ENCODE results near the gene SLCO3A1.

SLCO3A1 gene

DNA sequence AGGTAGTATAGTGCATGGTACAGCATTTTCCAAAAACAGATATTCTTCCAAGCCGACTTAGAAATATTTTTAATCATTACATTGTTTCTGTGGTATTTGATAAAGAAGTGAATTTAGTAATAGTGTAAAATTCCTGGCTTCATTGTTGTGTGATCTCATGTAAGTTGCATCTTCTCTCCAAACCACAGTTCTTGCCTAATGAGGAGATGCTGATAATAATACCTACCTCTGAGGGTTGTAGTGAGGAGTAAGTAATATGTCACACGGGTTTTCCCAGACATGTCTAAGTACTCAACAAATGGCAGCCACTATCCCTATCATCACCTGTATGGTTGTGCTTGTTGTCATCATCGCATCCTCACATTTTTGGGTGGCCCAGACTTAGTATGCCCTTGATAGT, 167.3 kb downstream of the SLCO3A1 start:
- Histone ChIP-seq H3K36me3 (ENCODE audit: insufficient read depth, low read length) (no peaks in the 10 kb centered on the region), H3K9me3 (ENCODE audit: control insufficient read depth, insufficient read depth, low read length) (no peaks in the 10 kb centered on the region), H3K4me1 (ENCODE audit: insufficient read depth, low read length) (no peaks in the 10 kb centered on the region), H3K9ac (ENCODE audit: low read depth, low read length) (no peak overlapping the region)

DNA sequence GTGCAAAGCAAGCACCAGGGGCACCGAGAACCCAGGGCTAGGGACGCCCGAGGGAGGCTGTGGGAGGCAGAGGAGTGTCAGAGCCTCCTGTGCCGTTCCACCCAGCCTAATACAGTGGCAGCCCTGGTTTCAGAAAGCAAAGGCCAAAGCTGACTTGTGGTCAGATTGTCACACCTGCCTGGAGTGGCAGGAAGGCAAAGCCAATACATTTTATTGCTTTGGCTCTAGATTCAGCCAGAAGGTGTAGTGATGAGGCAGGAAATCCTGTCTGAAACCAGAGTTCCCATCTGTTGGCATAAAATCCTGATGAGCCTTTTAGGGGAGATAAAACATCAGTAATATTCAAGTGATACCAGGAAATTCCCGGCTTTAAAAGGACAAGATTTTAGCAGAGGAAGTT, 168.3 kb downstream of the SLCO3A1 start:
- Histone ChIP-seq H3K4me1 (ENCODE audit: insufficient read depth, low read length) (no peaks in the 10 kb centered on the region), H3K36me3 (ENCODE audit: insufficient read depth, low read length) (no peaks in the 10 kb centered on the region), H3K9ac (ENCODE audit: low read depth, low read length) (no peak overlapping the region), H3K9me3 (ENCODE audit: control insufficient read depth, insufficient read depth, low read length) (no peaks in the 10 kb centered on the region)

DNA sequence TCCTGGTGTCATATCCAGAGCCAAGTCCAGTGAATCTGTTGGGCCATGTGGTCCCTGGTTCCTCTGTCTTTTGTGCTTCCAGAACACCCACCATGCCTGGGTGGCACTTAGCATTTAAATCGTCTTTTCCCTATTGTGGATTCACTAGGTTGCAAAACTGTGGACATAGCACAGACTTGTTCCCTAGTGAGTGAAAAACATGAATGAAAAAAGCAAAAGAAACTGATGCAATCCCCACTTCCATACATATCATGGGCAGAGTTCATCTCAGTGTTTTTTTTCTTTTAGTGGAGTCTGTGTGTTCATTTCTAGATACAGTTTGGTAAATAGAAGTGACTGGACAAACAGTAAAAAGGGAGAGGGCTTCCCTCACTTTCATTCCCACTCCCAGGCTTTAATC, 170.5 kb downstream of the SLCO3A1 start:
- H3K36me3 ChIP-seq (ENCODE audit: insufficient read depth, low read length), result no peaks in the 10 kb centered on the region
- no peaks in the 10 kb centered on the region for H3K4me1 ChIP-seq (ENCODE audit: insufficient read depth, low read length)
- H3K9me3 ChIP-seq (ENCODE audit: control insufficient read depth, insufficient read depth, low read length), result no peaks in the 10 kb centered on the region
- no peak overlapping the region for H3K9ac ChIP-seq (ENCODE audit: low read depth, low read length)

DNA sequence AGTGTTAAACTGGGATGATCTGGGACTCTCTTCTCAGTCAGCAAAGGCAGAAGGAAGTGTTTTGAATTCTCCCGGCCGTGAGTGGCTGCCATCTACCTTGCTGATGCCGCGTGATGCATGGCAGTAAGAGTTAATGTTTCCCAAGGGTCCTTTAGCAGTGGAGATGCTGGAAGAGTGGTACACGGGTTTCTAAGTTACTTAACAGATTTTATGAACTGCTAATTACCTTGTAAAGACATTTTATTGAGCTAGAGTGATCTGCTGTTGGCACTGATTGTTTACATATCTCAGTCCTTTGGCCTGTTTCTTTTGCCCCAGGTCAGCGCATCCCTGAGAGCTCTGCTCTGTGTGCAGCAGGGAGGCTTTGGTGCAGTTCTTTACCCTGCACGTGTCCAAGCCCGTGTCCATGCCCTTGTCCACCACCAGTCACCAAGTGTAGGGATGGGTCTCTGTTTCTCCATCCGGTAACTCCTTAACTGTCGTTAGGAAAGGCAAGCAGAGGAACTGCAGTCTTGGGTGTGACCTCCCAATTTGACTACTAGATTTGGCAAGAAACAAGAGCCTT, 172.3 kb downstream of the SLCO3A1 start:
- no peaks in the 10 kb centered on the region for H3K36me3 ChIP-seq (ENCODE audit: insufficient read depth, low read length)
- H3K9ac ChIP-seq (ENCODE audit: low read depth, low read length), result no peak overlapping the region
- H3K9me3 ChIP-seq (ENCODE audit: control insufficient read depth, insufficient read depth, low read length), result no peaks in the 10 kb centered on the region
- peaks cover 9% of the 10 kb centered on the region for H3K4me1 ChIP-seq (ENCODE audit: insufficient read depth, low read length)

DNA sequence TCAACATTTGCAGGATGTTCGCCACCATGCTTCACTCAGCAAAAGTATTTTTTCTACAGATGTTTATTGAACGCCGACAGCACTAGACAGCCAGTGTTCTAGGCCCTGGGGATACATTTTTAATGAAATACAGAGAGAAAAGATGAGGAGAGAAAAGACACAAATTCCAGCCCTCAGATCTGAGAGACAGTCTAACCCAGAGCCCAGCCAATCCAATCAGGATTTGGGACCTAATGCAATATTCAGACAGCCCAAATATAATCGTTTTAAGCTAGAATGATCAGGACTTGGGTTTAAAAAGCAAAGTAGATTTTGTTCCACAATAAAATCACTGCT, 174.8 kb downstream of the SLCO3A1 start:
- Histone ChIP-seq H3K9me3 (ENCODE audit: control insufficient read depth, insufficient read depth, low read length) (no peaks in the 10 kb centered on the region), H3K9ac (ENCODE audit: low read depth, low read length) (no peak overlapping the region), H3K36me3 (ENCODE audit: insufficient read depth, low read length) (no peaks in the 10 kb centered on the region), H3K4me1 (ENCODE audit: insufficient read depth, low read length) (peaks cover 9% of the 10 kb centered on the region)

DNA sequence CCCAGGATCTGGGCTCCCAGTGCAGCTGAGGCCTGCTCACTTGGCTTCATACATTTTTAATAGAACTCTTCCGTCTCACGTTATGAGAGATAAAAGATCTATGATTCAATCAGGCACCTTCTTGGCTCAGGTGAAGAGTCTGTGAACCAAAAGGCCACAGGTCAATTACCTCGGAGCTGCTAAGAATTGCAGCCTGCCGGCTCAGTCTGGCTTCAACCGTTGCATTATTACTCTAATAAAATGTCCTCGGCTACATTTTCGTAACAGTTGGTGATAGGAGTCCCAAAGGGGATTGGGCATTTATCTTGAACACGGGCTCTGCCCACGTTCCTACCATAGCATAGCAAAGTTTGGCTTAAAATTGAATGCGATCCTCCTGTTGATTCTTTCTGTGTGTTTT, 176.3 kb downstream of the SLCO3A1 start:
- Histone ChIP-seq H3K9ac (ENCODE audit: low read depth, low read length) (no peak overlapping the region), H3K36me3 (ENCODE audit: insufficient read depth, low read length) (no peaks in the 10 kb centered on the region), H3K9me3 (ENCODE audit: control insufficient read depth, insufficient read depth, low read length) (no peaks in the 10 kb centered on the region), H3K4me1 (ENCODE audit: insufficient read depth, low read length) (peaks cover 9% of the 10 kb centered on the region)

DNA sequence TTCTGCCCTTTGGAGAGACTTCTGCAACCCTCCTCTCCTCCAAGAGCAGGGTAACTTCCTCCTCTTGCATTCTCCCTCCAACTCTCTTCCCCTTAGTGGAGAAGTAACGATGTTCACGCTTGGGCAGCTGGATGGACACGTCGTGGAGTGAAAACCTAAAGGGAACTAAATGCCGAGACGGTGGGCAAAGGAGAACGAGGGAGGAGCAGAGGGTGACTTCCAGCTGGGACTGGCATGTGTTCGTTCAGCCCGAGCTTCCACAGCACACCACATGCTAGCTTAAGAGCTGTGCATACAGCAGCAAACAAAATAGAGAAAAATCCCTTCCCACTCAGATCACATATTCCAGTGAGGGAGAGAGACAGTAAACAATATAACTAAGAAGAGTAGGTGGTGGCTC, 179.8 kb downstream of the SLCO3A1 start:
- Histone ChIP-seq H3K9me3 (ENCODE audit: control insufficient read depth, insufficient read depth, low read length) (no peaks in the 10 kb centered on the region), H3K4me1 (ENCODE audit: insufficient read depth, low read length) (peaks cover 19% of the 10 kb centered on the region), H3K9ac (ENCODE audit: low read depth, low read length) (no peak overlapping the region), H3K36me3 (ENCODE audit: insufficient read depth, low read length) (no peaks in the 10 kb centered on the region)

DNA sequence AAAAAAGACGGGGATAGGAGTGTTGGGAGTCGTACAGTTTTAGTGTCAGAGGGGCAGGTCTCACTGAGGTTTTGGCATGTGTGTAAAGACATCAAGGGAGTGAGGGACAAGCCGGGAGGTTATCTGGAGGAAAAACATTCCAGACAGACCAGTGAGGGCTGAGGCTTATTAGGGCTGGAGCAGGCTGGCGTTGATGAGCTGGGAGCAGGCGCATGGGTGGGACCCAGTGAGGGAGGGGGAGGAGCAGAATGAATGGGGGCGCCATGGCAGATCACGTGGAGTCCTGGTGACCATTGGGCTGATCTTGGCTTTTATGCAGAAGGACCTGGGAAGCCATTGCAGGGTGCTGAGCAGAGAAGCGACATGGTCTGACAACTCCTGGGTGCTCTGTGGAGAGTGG, 180.2 kb downstream of the SLCO3A1 start:
- no peaks in the 10 kb centered on the region for H3K9me3 ChIP-seq (ENCODE audit: control insufficient read depth, insufficient read depth, low read length)
- H3K4me1 ChIP-seq (ENCODE audit: insufficient read depth, low read length), result peaks cover 19% of the 10 kb centered on the region
- H3K36me3 ChIP-seq (ENCODE audit: insufficient read depth, low read length), result no peaks in the 10 kb centered on the region
- H3K9ac ChIP-seq (ENCODE audit: low read depth, low read length), result no peak overlapping the region

DNA sequence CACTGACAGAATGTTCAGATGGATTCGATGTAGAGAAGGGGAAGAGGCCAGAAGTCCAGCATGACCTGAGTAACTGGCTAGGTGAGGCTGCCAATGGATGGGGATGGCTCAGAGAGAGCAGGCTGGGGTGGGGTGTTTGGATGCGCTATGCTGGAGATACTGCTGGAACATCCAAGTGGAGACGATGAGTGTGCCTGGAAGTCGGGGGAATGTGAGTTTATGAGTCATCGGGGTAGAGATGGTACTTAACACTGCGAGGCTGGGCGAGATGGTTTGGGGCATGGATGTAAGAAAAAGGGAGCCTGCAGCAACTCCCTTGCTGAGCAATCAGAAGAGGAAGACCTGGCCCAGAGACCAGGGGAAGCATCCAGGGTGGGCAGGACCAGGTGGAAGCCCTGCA, 180.7 kb downstream of the SLCO3A1 start:
- Histone ChIP-seq H3K9ac (ENCODE audit: low read depth, low read length) (no peak overlapping the region), H3K4me1 (ENCODE audit: insufficient read depth, low read length) (peaks cover 19% of the 10 kb centered on the region), H3K9me3 (ENCODE audit: control insufficient read depth, insufficient read depth, low read length) (no peaks in the 10 kb centered on the region), H3K36me3 (ENCODE audit: insufficient read depth, low read length) (no peaks in the 10 kb centered on the region)

DNA sequence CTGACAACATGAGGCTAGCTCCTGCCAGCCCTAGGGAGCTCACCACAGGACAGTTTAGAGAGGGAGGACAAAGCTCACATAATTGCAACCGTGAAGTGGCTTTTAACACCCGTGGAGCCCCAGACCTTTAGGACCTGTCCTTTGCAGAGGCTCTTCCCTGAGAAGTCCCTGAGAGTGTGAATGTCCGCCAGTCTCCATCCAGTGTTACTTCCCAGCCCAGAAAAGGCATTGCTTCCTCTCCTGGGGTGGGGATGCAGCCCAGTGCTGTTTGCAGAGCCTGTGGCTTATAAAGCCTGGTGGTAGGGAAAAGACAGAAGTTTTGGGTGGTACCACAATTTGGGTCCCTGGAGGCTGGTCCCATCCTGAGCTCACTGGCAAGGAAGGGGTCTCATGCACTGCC, 182.0 kb downstream of the SLCO3A1 start:
- peaks cover 13% of the 10 kb centered on the region for H3K4me1 ChIP-seq (ENCODE audit: insufficient read depth, low read length)
- no peak overlapping the region for H3K9ac ChIP-seq (ENCODE audit: low read depth, low read length)
- H3K36me3 ChIP-seq (ENCODE audit: insufficient read depth, low read length), result no peaks in the 10 kb centered on the region
- H3K9me3 ChIP-seq (ENCODE audit: control insufficient read depth, insufficient read depth, low read length), result no peaks in the 10 kb centered on the region

DNA sequence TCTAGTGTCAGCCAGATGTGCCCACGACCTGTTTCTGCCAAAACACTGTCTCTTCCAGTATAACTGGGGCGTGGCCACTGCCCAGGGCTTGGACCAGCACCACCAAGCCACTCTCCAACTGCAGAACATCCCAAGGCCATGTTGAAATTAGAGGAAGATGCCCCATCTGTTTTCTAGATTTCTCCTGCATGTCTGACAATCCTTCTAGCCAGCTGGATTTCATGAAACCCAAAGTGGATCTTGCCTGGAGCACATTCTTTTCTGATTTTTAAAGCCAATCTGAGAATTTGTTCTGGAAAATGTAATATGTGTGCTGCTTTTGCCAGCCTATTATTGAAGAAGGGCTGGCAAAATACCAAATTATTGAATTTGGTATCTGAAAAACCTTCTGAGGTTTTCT, 182.5 kb downstream of the SLCO3A1 start:
- H3K9ac ChIP-seq (ENCODE audit: low read depth, low read length), result no peak overlapping the region
- no peaks in the 10 kb centered on the region for H3K9me3 ChIP-seq (ENCODE audit: control insufficient read depth, insufficient read depth, low read length)
- peaks cover 10% of the 10 kb centered on the region for H3K4me1 ChIP-seq (ENCODE audit: insufficient read depth, low read length)
- no peaks in the 10 kb centered on the region for H3K36me3 ChIP-seq (ENCODE audit: insufficient read depth, low read length)

DNA sequence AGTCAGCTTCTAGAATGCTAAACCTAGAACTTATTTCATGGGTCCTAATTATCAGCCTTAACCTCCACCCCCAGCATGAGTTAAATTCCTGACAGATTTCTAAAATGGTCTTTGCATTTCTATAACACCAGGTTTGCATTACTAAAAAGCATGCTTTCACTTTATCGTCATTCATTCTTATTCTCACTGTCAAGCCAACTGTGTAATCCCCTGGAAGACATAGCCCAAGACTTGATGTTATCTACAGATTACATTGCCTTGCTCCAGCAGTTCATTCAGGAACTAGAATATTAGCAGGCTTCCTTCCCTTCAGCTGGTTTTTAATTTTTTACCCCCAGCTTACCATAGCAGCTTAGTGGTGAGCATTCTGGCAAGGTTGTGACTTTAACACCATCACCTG, 184.0 kb downstream of the SLCO3A1 start:
- no peaks in the 10 kb centered on the region for H3K9me3 ChIP-seq (ENCODE audit: control insufficient read depth, insufficient read depth, low read length)
- no peak overlapping the region for H3K9ac ChIP-seq (ENCODE audit: low read depth, low read length)

DNA sequence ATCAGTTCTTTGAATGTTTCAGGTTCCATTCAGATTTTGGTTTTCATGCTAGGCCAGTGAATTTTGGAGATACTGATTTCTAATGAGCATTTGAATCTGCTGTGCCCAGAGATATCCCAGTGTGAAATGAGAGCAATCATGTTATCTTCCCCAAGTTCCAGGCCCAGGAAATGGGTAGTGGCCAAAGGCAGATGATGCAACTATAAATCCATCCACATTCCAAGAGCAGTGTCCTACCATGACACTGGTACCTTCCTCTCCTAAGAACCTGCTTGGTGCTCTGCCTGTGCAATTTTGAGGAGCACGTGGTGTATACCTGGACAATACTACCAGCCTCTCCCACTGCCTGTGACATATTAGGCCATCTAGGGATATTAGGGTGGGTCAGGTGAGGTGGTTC, 186.8 kb downstream of the SLCO3A1 start:
- no peaks in the 10 kb centered on the region for H3K9me3 ChIP-seq (ENCODE audit: control insufficient read depth, insufficient read depth, low read length)
- H3K4me1 ChIP-seq (ENCODE audit: insufficient read depth, low read length), result peaks cover 10% of the 10 kb centered on the region
- no peak overlapping the region for H3K9ac ChIP-seq (ENCODE audit: low read depth, low read length)
- H3K36me3 ChIP-seq (ENCODE audit: insufficient read depth, low read length), result no peaks in the 10 kb centered on the region

More for the DNA sequence above, 184.0 kb downstream of the SLCO3A1 start:
- peaks cover 10% of the 10 kb centered on the region for H3K4me1 ChIP-seq (ENCODE audit: insufficient read depth, low read length)
- no peaks in the 10 kb centered on the region for H3K36me3 ChIP-seq (ENCODE audit: insufficient read depth, low read length)

DNA sequence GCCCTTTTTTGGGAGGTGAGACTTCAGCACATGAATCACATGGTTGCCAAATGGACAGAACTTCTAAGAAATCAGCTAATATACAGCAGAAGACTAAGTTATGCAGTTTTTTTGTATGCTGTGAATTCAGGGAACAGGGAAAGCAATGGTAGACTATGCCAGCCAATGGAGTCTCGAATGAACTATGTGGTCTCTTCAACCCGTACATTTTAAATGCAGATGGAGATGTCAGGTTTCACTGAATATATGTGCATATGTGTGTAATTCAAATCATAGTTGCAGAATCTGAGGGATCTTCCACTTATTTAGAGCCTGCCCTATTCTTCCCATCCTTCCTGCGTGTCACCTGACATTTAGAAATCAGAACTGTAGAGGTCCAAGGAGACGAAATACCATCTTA, 187.9 kb downstream of the SLCO3A1 start:
- H3K36me3 ChIP-seq (ENCODE audit: insufficient read depth, low read length), result no peaks in the 10 kb centered on the region
- H3K9me3 ChIP-seq (ENCODE audit: control insufficient read depth, insufficient read depth, low read length), result no peaks in the 10 kb centered on the region
- H3K9ac ChIP-seq (ENCODE audit: low read depth, low read length), result no peak overlapping the region
- H3K4me1 ChIP-seq (ENCODE audit: insufficient read depth, low read length), result peaks cover 10% of the 10 kb centered on the region

DNA sequence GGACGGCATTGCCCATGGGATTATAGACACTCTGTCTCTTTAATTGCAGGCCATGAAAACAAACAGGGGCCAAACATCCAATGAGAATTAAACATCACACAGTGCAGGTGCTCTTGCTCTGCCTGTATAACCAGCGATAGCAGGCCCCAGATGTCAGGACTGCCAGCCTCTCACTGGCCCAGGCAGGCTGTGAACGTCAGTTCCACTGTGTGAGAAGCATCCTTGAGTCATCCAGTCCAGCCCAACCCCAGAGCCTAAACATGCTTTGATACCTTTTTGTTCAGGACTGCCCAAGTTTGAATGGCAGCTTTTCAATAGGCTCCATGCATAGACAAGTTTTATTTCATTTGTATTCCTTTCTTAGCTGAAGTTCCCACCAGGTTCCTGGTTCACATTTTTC, 189.8 kb downstream of the SLCO3A1 start:
- no peaks in the 10 kb centered on the region for H3K36me3 ChIP-seq (ENCODE audit: insufficient read depth, low read length)
- H3K4me1 ChIP-seq (ENCODE audit: insufficient read depth, low read length), result no peaks in the 10 kb centered on the region
- no peak overlapping the region for H3K9ac ChIP-seq (ENCODE audit: low read depth, low read length)
- H3K9me3 ChIP-seq (ENCODE audit: control insufficient read depth, insufficient read depth, low read length), result no peaks in the 10 kb centered on the region

All from ES-I3 (cell line).